Loucy (cell line): ENCODE results near the gene FADS2.

Source experiments
- H2AFZ ChIP-seq: fragments of 200-600 bp; sonication (generic); 2 replicates; pipeline ENCODE4 v1.6.0; 2016; ENCODE audit warnings: antibody characterized with exemption, mild to moderate bottlenecking, low read length, moderate library complexity
- H3F3A ChIP-seq: fragments of 200-600 bp; 2 replicates; pipeline ENCODE4 v1.6.0; 2016; ENCODE audit warnings: antibody characterized with exemption, low read depth, mild to moderate bottlenecking
- H3K27me3 ChIP-seq: fragments of 200-600 bp; sonication (generic); 2 replicates; pipeline ENCODE4 v1.6.1; 2014; ENCODE audit warnings: low read length, mild to moderate bottlenecking; ENCODE audit not compliant: insufficient read depth, poor library complexity, severe bottlenecking
- H3K36me3 ChIP-seq: fragments of 200-600 bp; sonication (generic); 2 replicates; pipeline ENCODE4 v1.6.1; 2016; ENCODE audit warnings: low read length; ENCODE audit not compliant: insufficient read depth
- H3K4me1 ChIP-seq: fragments of 200-600 bp; sonication (generic); 2 replicates; pipeline ENCODE4 v1.5.1; 2014; ENCODE audit warnings: low read length, mild to moderate bottlenecking; ENCODE audit not compliant: insufficient read depth, poor library complexity, severe bottlenecking
- H3K4me2 ChIP-seq: fragments of 200-600 bp; sonication (generic); 2 replicates; pipeline ENCODE4 v1.6.0; 2014; ENCODE audit warnings: antibody characterized with exemption, low read length, low read depth, mild to moderate bottlenecking; ENCODE audit not compliant: poor library complexity, severe bottlenecking
- H3K4me3 ChIP-seq: fragments of 200-600 bp; sonication (generic); 2 replicates; pipeline ENCODE4 v1.5.1; 2014; ENCODE audit warnings: low read length, mild to moderate bottlenecking, mixed read lengths; ENCODE audit not compliant: poor library complexity, severe bottlenecking
- H3K79me2 ChIP-seq: fragments of 200-600 bp; sonication (generic); 2 replicates; pipeline ENCODE4 v1.6.1; 2014; ENCODE audit warnings: low read length; ENCODE audit not compliant: insufficient read depth
- H3K9ac ChIP-seq: fragments of 200-600 bp; sonication (generic); 2 replicates; pipeline ENCODE4 v1.6.0; 2014; ENCODE audit warnings: mild to moderate bottlenecking, low read depth, low read length, moderate library complexity; ENCODE audit not compliant: poor library complexity, severe bottlenecking
- H3K9me2 ChIP-seq: fragments of 200-600 bp; sonication (generic); replicated peaks from 2 replicates; pipeline ENCODE4 v1.6.1; 2016; ENCODE audit warnings: low read depth, low read length, mixed read lengths
- H3K9me3 ChIP-seq: fragments of 200-600 bp; sonication (generic); 2 replicates; pipeline ENCODE4 v1.6.1; 2014; ENCODE audit warnings: mild to moderate bottlenecking, antibody characterized with exemption, low read length, low read depth; ENCODE audit not compliant: insufficient read depth
- H4K20me1 ChIP-seq: fragments of 200-600 bp; sonication (generic); 2 replicates; pipeline ENCODE4 v1.6.0; 2014; ENCODE audit warnings: antibody characterized with exemption, low read length, mild to moderate bottlenecking; ENCODE audit not compliant: insufficient read depth, poor library complexity, severe bottlenecking
- EZH2phosphoT487 ChIP-seq: fragments of 200-600 bp; IDR thresholded peaks from 2 replicates; pipeline ENCODE4 v1.6.1; 2018; ENCODE audit warnings: antibody characterized with exemption, mild to moderate bottlenecking, moderate library complexity, borderline replicate concordance
- TF ChIP-seq, protein P1 (sequence below): fragments of 200-600 bp; sonication (generic); conservative IDR thresholded peaks from 2 replicates; pipeline ENCODE4 v1.5.1; 2014; ENCODE audit warnings: mild to moderate bottlenecking, antibody characterized with exemption, low read length

Gene FADS2

DNA sequence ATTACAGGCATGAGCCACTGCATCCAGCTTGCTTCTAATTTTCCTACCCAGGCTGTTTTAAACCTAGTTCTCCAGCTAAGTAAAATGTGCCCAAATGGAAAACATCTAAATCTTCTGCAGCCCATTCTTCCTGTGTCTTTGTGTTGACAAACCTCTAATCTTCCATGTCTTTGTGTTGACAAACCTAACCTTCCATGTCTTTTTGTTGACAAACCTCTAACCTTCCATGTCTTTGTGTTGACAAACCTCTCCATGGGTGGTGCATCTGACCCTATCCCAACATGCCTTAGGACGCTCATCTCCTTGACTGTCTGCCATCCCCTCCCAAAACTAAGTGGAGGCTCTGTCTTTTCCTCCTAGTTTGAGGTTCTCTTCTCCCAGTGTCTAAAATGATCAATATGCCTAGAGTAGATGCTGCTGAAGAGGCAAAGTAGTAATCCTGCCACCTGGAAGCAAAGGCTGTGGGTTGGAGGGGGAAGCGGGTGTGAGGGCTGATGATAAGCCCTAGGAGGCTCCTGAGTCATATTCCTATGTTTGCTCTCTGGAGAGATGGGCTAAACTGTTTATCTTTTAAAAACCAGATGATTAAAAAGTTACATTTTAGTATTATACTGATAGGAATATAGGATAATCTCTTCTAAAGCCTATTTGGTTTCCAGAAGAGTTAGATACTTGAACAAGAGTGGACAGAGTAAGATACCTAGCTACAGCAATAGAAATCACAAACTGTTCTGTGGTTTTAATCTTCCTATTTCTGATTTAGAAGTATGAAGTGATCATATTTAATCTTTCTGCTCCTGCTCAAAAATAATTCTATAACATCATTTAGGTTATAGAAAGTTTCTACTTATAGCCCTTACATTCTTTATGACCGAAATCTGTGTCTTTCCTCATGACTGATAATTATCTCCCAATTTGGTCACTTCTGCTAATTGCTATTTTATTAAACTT lies 27.5 kb upstream of the FADS2 start:
- peaks cover 36% of the 10 kb centered on the region for H3K79me2 ChIP-seq
- no peak overlapping the region for H3K9ac ChIP-seq
- H3K4me3 ChIP-seq: no peak overlapping the region
- peaks cover 60% of the 10 kb centered on the region; the same call in 1 of the 2 replicates for H3K36me3 ChIP-seq
- peaks cover 4% of the 10 kb centered on the region; the same call in 1 of the 2 replicates for H3F3A ChIP-seq
- no peak overlapping the region for H2AFZ ChIP-seq
- no peak overlapping the region for H3K4me2 ChIP-seq
- H3K4me1 ChIP-seq: peaks cover 9% of the 10 kb centered on the region
- TF ChIP-seq EZH2phosphoT487: no peak
- TF ChIP-seq, protein P1, sequence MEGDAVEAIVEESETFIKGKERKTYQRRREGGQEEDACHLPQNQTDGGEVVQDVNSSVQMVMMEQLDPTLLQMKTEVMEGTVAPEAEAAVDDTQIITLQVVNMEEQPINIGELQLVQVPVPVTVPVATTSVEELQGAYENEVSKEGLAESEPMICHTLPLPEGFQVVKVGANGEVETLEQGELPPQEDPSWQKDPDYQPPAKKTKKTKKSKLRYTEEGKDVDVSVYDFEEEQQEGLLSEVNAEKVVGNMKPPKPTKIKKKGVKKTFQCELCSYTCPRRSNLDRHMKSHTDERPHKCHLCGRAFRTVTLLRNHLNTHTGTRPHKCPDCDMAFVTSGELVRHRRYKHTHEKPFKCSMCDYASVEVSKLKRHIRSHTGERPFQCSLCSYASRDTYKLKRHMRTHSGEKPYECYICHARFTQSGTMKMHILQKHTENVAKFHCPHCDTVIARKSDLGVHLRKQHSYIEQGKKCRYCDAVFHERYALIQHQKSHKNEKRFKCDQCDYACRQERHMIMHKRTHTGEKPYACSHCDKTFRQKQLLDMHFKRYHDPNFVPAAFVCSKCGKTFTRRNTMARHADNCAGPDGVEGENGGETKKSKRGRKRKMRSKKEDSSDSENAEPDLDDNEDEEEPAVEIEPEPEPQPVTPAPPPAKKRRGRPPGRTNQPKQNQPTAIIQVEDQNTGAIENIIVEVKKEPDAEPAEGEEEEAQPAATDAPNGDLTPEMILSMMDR: no peak
- H3K27me3 ChIP-seq: no peaks in the 10 kb centered on the region
- peaks cover 14% of the 10 kb centered on the region for H4K20me1 ChIP-seq
- no peaks in the 10 kb centered on the region for H3K9me2 ChIP-seq
- H3K9me3 ChIP-seq: no peaks in the 10 kb centered on the region

GRCh38 chr11:61802605-61803004 lies 25.5 kb upstream of the FADS2 start:
- TF ChIP-seq, protein P1: no peak
- TF ChIP-seq EZH2phosphoT487: no peak
- no peaks in the 10 kb centered on the region for H3K9me3 ChIP-seq
- no peak overlapping the region for H3K4me3 ChIP-seq
- peaks cover 3% of the 10 kb centered on the region for H3K4me1 ChIP-seq
- H4K20me1 ChIP-seq: peaks cover 9% of the 10 kb centered on the region
- no peaks in the 10 kb centered on the region for H3K9me2 ChIP-seq
- H2AFZ ChIP-seq: no peak overlapping the region
- H3K36me3 ChIP-seq: peaks cover 70% of the 10 kb centered on the region; the same call in 1 of the 2 replicates
- H3F3A ChIP-seq: no peaks in the 10 kb centered on the region
- peaks cover 16% of the 10 kb centered on the region for H3K79me2 ChIP-seq
- no peak overlapping the region for H3K9ac ChIP-seq
- no peaks in the 10 kb centered on the region for H3K27me3 ChIP-seq
- no peak overlapping the region for H3K4me2 ChIP-seq

- Histone ChIP-seq H3K9me2 (no peaks in the 10 kb centered on the region), H4K20me1 (peaks cover 6% of the 10 kb centered on the region), H3K4me2 (no peak overlapping the region), H3K27me3 (no peaks in the 10 kb centered on the region), H3K9ac (no peak overlapping the region), H3K79me2 (peaks cover 4% of the 10 kb centered on the region; the same call in 1 of the 2 replicates), H3K9me3 (no peaks in the 10 kb centered on the region), H2AFZ (no peak overlapping the region), H3K4me1 (no peaks in the 10 kb centered on the region), H3K36me3 (peaks cover 84% of the 10 kb centered on the region; the same call in 1 of the 2 replicates), H3K4me3 (no peak overlapping the region), H3F3A (no peaks in the 10 kb centered on the region)
- TF ChIP-seq, protein P1: no peak
- no peak for TF ChIP-seq EZH2phosphoT487
Measured at GRCh38 chr11:61803889-61804647, 24.0 kb upstream of the FADS2 start.
